ENCODE measurements around the gene RLN3. TPM values are rescaled to one million over a fixed set of nuclear protein-coding genes. Genes with fewer than 3 reads are reported as not detected.

RLN3 gene
- total and polyA plus RNA-seq, 10 of the 15 experiments (the other 5 are each of a cell fraction or from before 2014, with no cell fraction given), result not detected

DNA sequence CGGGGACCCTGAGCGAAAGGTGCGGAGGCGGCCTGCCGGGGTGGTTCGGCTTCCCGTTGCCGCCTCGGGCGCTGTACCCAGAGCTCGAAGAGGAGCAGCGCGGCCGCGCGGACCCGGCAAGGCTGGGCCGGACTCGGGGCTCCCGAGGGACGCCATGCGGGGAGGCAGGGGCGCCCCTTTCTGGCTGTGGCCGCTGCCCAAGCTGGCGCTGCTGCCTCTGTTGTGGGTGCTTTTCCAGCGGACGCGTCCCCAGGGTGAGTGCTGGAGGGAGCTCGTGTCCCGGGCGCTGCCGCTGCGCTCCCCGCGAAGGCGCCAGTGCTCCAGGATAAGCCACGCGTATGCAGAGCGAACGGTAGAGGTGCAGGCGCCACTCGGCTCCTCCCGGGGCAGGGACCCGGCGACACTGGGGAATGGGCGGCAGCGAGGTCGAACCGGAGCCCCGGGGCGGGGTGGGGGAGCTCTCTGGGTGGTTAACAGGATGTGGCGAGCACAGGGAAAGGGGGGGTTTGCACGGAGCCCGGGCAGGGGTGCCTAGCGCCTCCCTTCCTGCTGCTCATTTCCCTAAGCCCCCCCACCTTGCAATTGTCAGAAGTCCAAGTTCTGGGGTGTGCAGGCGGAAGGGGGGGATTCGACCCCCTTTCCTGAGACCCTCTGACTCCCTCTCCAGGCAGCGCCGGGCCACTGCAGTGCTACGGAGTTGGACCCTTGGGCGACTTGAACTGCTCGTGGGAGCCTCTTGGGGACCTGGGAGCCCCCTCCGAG, 4.0 kb downstream of the RLN3 start, which contains the start of gene IL27RA (continued):
- TF ChIP-seq, protein P1, sequence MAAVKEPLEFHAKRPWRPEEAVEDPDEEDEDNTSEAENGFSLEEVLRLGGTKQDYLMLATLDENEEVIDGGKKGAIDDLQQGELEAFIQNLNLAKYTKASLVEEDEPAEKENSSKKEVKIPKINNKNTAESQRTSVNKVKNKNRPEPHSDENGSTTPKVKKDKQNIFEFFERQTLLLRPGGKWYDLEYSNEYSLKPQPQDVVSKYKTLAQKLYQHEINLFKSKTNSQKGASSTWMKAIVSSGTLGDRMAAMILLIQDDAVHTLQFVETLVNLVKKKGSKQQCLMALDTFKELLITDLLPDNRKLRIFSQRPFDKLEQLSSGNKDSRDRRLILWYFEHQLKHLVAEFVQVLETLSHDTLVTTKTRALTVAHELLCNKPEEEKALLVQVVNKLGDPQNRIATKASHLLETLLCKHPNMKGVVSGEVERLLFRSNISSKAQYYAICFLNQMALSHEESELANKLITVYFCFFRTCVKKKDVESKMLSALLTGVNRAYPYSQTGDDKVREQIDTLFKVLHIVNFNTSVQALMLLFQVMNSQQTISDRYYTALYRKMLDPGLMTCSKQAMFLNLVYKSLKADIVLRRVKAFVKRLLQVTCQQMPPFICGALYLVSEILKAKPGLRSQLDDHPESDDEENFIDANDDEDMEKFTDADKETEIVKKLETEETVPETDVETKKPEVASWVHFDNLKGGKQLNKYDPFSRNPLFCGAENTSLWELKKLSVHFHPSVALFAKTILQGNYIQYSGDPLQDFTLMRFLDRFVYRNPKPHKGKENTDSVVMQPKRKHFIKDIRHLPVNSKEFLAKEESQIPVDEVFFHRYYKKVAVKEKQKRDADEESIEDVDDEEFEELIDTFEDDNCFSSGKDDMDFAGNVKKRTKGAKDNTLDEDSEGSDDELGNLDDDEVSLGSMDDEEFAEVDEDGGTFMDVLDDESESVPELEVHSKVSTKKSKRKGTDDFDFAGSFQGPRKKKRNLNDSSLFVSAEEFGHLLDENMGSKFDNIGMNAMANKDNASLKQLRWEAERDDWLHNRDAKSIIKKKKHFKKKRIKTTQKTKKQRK (IDR thresholded peaks at IDR 0.05; ENCODE audit: low read depth, low read length), result no peak
- peak; percentile 88 for TF ChIP-seq IKZF1 (conservative IDR thresholded peaks at IDR 0.05)
- TF ChIP-seq PAX5 (IDR thresholded peaks at IDR 0.05; ENCODE audit: borderline replicate concordance, low read depth, low read length), result no peak
- TF ChIP-seq DPF2 (IDR thresholded peaks at IDR 0.05), result peak; percentile 91
- peak; percentile 62; the same call in 1 of the 3 replicates for TF ChIP-seq POU2F2 (IDR thresholded peaks at IDR 0.05; ENCODE audit: borderline replicate concordance, low read depth, low read length)
- TF ChIP-seq, protein P2, sequence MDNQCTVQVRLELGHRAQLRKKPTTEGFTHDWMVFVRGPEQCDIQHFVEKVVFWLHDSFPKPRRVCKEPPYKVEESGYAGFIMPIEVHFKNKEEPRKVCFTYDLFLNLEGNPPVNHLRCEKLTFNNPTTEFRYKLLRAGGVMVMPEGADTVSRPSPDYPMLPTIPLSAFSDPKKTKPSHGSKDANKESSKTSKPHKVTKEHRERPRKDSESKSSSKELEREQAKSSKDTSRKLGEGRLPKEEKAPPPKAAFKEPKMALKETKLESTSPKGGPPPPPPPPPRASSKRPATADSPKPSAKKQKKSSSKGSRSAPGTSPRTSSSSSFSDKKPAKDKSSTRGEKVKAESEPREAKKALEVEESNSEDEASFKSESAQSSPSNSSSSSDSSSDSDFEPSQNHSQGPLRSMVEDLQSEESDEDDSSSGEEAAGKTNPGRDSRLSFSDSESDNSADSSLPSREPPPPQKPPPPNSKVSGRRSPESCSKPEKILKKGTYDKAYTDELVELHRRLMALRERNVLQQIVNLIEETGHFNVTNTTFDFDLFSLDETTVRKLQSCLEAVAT (IDR thresholded peaks at IDR 0.05), result no peak; the same call in 1 of the 2 replicates
